Amygdala (tissue), 56 donors: ENCODE results near the gene CBX8.
A peak's percentile ranks its signal among the peaks of the same experiment; 100 is the strongest.

Experiments used
- DNase-seq, 56 donors: peaks; one replicate each; lab custom pipeline; 2025; lab: John Stamatoyannopoulos, UW

The CBX8 gene

GRCh38 chr17:79796763-79797491 is at the start of gene CBX8:
TSS of gene CBX8 (minus strand) at chr17:79797077. CDS start at chr17:79796998, 79 bp downstream.
- DNase-seq = peak; percentile 81 to 100 (median 99)

- DNase-seq = no peak
These were observed 48.7 kb upstream of the CBX8 start for GRCh38 chr17:79845601-79845949.

GRCh38 chr17:79844869-79845600 is 48.2 kb upstream of the CBX8 start:
- peak in 17 of 56 donors; percentile 8 to 70 (median 33) for DNase-seq

GRCh38 chr17:79843816-79844800 is 47.2 kb upstream of the CBX8 start:
- DNase-seq = peak in 19 of 56 donors; percentile 10 to 61 (median 35)

- DNase-seq = no peak
These were observed 46.6 kb upstream of the CBX8 start for GRCh38 chr17:79843474-79843815.

GRCh38 chr17:79842656-79843473 is 46.0 kb upstream of the CBX8 start:
- DNase-seq = no peak

GRCh38 chr17:79842136-79842655 is 45.3 kb upstream of the CBX8 start:
- DNase-seq = no peak

GRCh38 chr17:79841369-79842135 is 44.7 kb upstream of the CBX8 start:
- no peak for DNase-seq

- no peak for DNase-seq
These were observed 44.1 kb upstream of the CBX8 start for GRCh38 chr17:79840989-79841286.

- peak in 7 of 56 donors; percentile 24 to 54 (median 30) for DNase-seq
These were observed 43.6 kb upstream of the CBX8 start for GRCh38 chr17:79840269-79840988.

GRCh38 chr17:79839356-79840268 is 42.7 kb upstream of the CBX8 start, which contains the start of gene CBX4:
TSS of gene CBX4 (minus strand) at chr17:79839440. CDS start at chr17:79839251, 189 bp downstream.
- peak; percentile 54 to 99 (median 90) for DNase-seq

- peak in 49 of 56 donors; percentile 26 to 85 (median 57) for DNase-seq
These were observed 41.8 kb upstream of the CBX8 start for GRCh38 chr17:79838522-79839274.

- peak in 6 of 56 donors; percentile 38 to 57 (median 52) for DNase-seq
These were observed 41.1 kb upstream of the CBX8 start for GRCh38 chr17:79837888-79838521.

- peak in 12 of 56 donors; percentile 26 to 53 (median 42) for DNase-seq
These were observed 40.4 kb upstream of the CBX8 start for GRCh38 chr17:79836972-79837887.

- no peak for DNase-seq
These were observed 39.7 kb upstream of the CBX8 start for GRCh38 chr17:79836510-79836971.
